ENCODE results near the gene PITPNB.

Gene PITPNB

GRCh38 chr22:27853424-27853823, 65.6 kb downstream of the PITPNB start:
- no peak for DNase-seq

DNA sequence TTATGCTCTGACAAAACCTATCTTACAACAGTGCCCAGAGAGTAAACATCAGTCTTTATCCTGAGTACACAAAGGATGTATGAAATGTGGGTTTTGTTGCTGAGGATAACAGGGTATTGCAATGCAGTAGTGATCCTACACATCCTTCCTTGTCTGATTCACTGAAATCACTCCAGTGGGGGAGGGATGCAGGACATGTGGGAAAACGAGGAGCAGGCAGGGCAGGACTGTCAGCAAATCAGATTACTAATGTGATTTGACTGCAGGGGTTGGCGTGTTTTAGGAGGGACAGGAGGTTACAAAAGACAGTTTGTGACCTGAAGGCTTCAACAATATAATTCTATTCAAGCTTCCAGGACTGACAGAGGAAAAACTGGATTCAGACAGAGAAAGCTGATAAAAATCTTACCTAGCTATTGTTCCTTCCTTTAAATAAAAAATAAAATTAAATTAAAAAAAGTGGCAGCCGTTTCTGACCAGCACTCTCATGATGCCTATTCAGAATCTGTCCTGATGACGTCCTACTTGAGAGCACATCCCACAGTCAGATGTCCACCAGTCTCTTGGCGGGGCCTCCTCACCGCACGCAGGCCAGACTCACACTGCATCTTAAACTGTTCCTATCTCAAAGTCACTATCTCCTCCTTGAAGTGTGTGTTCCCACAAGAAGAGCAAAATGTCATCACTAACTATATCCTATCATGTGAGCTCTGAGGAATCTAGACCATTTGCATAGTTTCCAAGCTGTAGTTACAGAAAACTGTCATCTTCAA, 66.9 kb downstream of the PITPNB start:
- DNase-seq, result no peak

DNA sequence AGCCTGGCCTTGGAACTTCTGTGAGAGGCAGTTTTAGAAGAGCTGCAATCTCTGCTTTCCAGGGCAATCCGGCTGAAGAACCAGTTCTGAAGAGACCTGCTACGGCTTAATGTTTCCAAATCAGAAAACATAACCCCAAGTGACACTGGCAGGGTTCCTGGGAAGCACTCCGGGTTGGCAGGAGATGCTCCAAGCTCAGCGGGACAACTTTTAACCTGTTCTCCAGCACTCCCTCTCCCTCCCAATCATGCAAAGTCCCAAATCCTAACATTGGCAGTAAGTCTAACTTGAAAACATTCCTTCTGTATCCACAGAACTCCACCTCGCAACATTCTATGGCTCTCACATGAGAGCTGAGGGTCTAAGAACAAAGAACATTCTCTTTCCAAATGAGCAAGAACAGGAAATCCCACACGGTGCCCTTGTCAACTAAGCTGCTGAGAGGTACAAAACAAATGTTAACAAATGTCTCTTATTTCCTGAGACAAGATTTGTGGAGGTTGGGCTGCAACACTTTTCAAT, 69.0 kb downstream of the PITPNB start:
- no peak for DNase-seq

DNA sequence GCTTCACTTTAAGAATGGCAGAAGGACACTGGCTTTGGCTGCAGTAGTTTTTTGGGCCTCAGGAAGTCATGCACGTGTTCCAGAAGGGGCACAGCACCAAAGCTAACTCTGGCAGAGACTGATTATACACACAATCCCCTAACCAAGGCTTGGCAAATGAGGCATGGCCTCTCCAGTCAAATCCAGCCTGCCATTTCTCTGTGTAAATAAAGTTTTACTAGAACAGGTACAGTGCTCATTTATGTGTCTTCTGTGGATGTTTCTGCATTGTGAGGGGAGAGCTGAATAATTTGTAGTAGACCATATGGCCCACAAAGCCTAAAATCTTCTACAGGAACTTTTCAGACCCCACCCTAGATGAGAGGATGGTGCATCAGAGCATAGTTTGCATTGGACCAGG, 71.1 kb downstream of the PITPNB start:
- no peak for DNase-seq

DNA sequence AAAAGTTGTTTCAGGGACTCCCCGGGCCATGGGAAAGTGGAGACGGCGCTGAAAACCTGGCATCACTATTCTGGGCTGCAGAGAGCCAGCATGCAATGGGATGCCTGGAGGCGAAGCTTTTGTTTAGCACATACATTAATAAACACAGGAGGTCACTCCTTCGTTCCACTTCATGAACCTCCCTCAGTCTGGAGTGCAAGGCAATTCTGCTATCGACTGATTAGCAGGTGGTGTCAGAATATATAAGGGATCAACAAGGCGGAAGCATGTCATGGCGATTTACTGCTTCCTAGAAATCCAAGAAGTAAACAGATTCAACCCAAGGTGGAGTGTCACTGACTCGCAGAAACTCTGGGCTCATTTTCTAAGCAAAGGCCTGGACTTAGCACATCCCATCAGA, 72.1 kb downstream of the PITPNB start:
- DNase-seq, result no peak

GRCh38 chr22:27846248-27846757, 72.8 kb downstream of the PITPNB start:
- DNase-seq, result no peak

DNA sequence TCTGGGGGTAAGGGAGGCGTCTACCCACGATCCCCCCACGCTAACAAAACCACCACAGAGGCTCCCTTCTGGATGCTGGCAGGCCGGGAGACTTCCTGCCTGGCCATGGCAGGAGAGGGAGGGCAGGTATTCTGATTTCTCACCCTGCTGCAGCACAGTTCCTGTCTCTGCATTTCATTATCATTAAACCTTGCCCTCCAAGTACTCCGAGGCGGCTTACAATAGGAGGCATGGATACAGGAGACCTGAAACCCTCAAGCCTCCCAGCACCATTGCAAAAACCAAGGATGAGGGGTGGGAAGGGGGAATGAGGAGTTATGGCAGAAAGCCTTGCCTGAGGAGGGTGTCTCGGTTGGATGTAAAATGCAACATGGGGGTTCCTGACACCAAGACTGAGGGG, 73.4 kb downstream of the PITPNB start:
- DNase-seq, result no peak

DNA sequence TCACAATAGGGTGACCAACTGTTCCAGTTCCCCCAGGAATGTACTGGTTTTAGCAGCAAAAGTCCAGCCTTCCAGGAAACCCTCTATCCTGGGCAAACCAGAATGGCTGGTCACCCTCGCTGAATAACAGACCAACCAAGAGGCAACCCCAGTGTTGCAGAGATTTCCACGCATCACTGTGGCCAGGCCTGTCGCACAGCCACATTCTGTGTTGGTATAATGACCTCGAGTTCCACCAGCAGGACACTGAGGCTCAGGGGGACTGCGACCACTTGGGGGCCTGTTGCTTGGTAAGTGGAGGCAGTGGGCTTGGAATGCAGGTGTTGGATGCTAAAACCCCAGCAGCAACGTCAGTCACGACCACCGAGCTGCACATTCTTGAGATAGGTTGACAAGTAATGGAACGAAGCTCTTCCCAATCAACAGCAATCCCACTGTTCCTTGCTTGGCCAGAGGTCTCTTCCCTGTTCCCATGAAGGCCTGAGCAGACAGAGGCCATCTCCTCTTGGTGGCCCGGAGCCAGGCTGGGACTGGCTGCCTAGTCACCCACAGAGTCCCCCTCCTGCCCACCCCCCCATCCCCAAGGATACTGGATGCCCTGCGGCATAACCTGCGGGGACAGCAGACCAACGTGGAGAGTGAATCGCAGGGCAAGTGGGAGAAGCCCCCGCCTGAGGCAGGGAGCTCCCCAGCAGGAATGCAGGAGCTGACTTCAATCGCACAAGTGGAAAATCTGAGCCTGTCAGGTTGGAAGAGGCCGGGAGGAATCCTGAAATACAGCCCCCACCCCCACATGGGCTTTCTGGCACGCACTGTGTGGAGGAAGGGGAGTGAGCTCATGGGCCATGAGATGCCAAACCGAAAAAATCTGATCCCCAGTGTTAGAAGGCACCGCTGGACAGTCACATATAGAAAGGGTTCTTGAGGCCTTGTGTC, 74.1 kb downstream of the PITPNB start:
- no peak for DNase-seq

- no peak for DNase-seq
Observed at GRCh38 chr22:27844256-27844655, 74.8 kb downstream of the PITPNB start.

GRCh38 chr22:27843441-27843840, 75.6 kb downstream of the PITPNB start:
- no peak for DNase-seq

- no peak for DNase-seq
Observed at GRCh38 chr22:27842669-27843431, 76.2 kb downstream of the PITPNB start.

DNA sequence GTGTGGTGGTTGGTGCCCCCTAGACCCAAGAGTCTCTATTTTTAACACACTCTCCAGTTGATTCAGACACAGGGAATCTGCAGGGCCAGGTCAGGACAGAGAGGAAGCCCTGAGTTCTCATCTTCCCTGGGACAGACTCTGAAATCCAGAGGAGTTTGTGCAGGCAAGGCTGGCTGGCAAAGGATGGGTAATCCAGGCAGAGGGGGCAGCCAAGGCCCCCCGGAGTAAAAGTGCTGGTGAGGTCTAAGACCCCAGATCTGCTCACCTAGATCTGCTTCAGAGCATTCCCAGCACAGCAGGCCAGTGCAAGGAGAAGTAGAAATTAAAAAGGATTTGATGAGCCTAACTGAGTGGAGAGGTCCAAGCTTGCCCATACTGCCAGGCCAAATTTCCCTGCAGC, 76.9 kb downstream of the PITPNB start:
- no peak for DNase-seq

DNA sequence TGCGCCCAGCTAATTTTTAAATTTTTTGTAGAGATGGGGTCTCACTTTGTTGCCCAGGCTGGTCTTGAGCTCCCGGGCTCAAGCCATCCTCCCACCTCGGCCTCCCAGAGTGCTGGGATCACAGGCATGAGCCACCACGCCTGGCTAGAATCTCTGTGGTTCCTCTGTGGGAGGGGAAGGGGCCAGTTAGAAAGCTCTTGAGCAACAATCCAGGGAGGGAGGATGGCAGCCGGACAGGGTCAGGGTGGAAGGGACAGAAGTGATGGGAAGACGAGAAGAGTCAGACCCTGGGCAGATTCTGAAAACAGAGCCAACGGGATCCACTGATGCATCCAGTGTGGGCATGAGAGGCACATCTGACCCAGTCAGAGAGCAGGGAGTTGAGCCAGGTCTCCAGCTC, 78.6 kb downstream of the PITPNB start:
- DNase-seq, result no peak

GRCh38 chr22:27839057-27839660, 79.9 kb downstream of the PITPNB start:
- no peak for DNase-seq

DNA sequence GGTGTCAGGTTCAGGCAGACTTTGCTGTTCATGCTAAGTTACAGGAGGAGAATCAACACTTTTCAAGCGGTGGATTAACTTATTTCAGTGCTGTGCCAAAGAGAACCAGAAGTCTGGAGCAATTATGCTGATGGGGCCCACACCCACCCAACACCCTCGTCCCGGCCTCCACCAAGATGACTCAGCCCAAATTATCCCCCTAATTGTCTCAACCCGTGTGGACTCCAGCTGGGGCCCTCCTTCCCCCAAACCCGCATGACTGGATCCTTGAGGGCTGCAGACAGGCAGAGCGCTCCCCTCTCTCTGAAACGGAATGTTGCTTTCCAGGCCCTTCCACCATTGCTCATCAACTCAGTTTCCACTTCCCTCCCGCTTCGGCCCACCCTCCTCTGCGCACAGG, 82.9 kb downstream of the PITPNB start:
- DNase-seq, result no peak

DNA sequence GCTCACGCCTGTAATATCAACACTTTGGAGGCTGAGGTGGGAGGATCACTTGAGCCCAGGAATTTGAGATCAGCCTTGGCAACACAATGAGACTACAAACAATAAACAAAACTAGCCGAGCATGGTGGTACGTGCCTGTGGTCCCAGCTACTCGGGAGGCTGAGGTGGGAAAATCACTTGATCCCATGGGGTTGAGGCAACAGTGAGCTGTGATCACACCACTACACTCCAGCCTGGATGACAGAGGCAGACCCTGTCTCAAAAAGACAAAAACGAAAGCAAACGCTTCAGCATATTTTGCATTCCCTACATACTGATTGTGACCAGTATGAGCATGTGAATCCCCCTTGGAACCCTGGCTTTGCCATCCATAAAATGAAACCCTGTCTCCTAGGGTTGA, 83.6 kb downstream of the PITPNB start:
- DNase-seq, result no peak

DNA sequence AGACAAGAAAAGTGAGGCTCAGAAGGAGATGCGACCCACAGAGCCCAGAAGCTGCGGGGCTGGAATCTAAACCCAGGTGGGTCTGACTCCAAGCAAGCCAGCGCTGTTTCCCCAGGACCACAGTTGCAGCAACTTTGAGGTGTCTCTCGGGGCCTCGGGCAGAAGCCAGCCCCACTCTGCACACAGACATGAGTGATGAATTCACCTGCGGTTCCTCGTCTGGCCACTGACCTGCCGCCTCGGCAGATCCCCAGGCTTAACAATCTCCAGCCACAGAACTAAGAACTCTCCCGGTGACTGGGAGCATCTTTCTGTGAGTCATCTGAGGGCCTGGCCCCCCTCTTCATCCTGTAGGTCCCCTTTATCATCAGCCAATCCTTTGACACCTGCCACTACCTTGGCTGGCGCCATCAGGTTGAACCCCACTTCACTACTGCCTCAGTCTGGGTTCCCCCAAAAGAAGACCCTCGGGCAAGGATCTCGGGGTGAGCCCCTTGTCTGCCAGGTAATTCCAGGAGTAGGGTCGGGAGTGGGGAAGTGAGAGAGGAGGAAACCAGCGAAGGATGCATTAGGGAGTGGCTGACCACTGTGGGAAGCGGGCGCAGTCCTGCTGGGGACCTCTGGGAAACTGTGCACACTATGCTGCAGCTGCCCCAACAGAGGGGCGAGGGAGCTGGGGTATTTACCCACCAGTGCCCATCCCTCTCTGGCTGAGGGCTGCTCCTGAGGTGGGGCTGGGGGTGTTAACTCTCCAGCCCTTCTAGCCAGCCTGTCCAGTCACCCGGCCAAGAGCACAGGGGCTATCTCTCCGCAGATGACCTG, 84.5 kb downstream of the PITPNB start:
- DNase-seq, result no peak

DNA sequence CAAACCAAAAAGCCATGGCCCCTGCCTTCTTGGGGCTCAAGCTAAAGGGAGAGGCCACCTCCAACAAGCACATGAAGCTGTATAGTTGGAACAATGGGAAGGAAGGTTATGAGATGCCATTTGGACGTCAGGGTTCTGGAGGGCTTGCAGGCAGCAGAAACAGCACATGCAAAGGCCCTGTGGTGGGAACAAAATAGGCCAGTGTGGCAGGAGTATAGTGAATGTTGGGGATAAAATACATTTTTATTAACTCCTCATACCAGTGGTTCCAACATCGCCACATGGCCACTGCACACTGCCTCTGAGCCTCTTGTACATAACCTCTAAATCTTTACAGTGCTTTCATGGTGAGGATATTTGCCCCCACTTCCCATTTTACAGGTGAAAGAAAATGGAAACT, 85.3 kb downstream of the PITPNB start:
- DNase-seq, result no peak

- DNase-seq, result no peak
Observed at GRCh38 chr22:27832606-27833005, 86.5 kb downstream of the PITPNB start.

DNA sequence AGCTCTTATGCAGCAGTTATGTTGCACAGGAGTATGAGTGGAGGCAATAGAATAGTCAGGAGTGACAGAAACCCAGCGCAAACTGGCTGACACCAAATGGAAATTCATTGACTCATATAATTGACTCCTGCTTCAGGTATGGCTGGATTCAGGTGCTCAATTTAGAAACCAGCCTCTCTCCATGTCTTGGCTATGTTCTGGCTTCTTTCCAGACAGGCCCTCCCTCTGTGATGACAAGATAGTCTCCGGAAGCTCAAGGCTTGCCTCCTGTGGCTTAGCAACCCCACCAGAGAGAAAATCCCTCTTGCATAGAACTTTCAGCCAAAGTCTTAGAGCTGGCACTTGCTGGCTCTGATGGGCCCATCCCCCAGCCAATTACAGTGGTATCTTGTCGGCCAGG, 89.4 kb downstream of the PITPNB start:
- DNase-seq, result no peak

Measured in NCI-H774 (cell line).